Stimulated activated CD4-positive, alpha-beta T cell treated with anti-CD3 and anti-CD28 coated beads, Interleukin-15, amount 100 ng/mL, for 24 hours (primary cell): Measurements from ENCODE around the gene GALNT2.
A peak's percentile ranks its signal among the peaks of the same experiment; 100 is the strongest.

ENCODE experiments used
- DNase-seq: peaks from one replicate; pipeline ENCODE4 v3.0.0-alpha.2; 2020

The GALNT2 gene

DNA sequence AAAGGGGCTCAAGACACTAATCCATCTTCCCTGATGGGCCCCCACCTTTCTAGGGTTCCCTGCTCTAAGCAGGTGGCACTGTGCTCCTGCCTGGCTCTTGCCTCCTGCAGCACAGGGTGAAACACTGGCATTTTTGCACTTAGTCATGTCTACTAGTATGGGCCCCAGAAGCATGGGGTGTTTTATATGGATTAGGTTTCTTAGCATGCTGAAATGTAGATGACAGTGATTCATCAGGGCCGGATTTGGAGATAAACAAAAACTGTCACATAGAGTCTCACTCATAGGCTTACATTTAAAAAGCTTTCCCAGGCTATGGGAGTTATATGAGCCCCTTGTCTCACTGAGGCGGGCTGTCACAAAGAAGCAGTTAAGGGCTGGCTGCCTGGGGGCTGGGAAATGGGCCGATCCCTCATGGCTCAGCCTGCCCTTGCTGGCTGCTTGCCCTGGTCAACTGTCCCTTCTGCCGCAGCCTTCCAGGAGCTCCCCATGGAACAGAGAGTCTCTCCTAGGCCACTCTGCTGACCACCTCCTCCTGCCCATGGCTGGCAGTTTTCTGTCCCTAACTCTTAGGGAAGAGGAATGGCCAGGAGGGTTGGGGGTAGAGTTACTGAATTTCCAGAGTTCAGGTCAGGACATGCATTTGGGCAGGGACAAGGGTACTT is 6.5 kb downstream of the GALNT2 start:
- no peak for DNase-seq

DNA sequence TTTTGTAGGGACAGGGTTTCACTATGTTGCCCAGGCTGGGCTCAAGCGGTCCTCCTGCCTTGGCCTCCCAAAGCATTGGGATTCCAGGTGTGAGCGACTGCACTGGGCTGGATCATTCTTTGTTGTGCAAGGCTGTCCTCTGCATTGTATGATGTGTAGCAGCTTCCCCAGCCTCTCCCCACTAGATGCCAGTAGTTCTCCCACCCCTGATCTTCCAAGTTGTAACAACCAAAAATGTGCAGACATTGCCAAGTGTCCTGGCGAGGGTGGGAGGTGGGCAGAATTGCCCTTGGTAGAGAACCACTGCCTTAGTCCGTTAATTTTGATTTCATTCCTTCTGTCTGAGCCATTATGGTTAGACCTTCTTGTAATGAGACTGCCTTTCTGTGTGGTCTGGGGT is 7.2 kb downstream of the GALNT2 start:
- DNase-seq = no peak

DNA sequence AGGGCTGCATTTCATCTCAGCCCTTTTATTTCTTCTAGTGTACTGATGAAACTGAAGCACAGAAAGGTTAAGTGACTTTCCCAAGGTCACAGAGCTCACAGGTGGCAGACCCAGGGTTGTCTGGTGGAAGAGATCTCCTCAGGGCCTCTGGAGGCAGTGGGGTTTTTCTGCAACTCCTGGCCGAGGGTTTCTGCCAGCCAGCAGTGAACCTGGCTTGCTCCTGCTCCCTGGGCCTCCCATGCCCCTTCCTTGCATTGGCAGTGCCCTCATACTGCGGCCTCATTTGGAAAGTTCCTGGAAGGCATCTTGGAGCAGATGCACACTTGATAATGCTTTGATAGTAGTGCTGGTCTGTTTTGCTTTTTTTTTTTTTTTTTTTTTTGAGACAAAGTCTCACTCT is 7.7 kb downstream of the GALNT2 start:
- DNase-seq = no peak

DNA sequence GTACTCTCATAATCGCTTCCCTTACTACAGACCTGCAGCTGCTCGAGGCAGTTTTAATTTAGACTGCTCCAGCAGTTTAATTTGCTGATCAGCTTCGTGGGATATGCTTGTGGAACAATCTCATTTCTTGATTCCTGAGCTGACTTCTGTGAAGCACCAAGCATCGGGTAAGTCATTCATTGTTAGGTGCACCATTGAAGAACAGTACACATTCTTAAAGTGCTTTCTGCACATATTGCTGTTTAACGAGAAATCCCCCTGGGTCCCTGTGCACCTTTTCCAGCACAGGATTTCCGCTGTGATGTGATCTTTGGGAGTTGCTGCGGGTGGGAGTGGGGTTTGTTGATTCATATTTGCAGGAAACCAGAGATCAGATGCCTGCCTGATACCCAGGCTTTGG is 9.1 kb downstream of the GALNT2 start:
- no peak for DNase-seq

DNA sequence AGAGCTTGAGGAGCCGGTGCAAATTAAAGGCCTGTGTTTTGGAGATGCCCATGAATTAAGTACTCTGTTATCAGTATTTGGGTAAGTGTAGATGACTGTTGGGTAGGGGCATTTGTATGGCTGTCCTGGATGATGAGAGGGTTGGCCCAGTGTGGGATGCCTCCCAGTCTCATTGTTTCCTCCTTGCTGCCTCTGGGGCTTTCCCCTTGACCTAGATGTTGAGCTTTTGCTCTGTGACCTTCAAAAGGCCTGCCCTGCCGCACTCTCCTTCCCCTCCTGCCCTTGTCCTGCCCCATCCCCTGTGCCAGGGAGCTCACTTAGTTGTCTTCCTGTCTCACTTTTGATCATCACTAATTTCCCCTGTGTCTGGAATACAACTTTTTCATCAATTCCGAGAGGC is 10.0 kb downstream of the GALNT2 start:
- peak; percentile 48 for DNase-seq

DNA sequence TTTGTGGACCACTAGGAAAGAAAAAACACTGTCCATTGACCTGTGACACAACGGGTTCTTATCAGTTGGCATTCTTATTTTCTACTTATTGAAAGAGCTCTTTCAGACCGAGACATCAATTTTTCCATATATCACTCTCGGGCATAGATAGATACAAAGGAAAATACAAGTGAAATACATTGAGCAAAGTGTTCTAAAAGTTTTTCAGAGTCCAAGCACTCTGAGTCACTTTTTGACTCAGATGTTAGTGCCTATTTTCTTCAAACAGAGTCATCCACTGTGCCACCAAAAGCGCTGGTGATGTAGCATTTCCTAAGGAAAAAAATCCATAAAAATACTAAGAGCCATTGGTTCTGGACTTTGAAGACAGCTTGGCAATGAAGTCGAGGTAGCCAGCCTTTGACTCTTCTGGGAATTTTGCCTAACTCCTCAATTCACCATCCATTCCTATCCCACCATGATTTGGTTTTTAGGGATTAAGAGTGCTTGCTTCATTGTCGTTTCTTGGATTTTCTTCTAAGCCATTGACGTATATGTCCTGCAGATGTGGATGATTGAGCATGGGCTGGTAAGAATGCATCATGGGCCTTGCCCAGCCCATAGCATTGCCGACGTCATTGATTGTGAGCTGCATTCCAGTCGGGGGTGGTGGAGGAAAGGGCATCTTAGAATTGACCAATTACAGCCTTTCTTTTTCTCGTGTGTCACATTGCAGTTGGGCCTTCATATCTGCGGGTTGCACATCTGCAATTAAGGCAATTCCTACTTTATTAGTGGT is 10.6 kb downstream of the GALNT2 start:
- DNase-seq = no peak

DNA sequence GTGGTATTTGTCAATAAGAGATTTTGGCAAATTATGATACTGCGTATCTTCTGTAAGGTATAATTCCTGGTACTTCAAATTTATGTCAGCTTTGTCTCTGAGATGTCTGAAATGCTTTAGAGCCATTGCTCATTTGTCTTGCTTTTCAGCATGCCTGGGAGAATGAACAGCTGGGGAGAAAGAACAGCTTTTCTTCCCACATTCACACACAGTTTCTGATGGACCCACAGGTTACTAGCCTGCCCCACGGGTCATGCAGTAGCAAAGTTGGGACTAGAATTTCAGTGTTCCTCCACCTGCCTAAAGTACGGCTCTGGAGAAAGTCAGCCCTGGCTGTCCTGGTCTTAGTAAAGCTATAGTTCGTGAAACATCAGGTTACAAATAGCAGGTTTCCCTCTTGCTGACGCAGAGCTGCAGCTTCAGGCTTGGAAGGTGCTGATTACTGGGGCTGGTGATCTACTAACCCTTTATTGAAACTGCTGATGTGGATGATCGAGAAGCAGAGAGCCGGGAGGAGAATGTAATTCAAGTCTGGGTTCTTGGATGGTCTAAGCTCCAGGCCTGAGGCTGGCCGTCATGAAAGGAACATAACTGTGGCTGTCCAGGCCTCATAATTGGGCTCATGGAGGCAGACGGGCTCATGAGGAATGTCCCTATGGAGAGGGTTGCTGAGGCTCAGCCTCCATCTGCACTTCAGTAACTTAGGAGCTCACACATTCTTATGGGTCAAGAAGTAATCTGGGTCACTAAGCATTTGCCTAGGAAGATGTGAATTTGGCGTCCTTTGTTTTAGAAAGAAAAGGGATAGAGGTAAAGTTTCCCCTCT is 12.4 kb downstream of the GALNT2 start:
- no peak for DNase-seq

DNA sequence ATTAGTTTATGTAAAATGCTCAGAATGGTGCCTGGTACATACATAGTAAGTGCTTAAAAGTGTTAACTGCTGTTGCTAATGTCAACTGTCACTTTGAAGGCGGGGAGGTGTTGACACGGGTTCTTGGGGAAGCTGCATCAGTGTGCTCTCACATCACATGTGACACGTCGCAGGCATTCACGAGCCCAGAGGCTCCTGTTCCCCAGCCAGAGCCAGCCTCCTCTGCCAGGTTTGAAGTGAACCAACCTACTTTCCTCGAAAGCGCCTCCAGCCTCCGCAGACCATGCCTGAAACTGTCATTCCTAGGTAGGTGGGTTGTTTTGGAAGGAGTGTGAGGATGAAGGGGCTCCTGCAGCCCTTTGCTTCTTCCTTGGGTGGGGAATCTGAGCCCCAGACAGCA is 13.8 kb downstream of the GALNT2 start:
- no peak for DNase-seq

DNA sequence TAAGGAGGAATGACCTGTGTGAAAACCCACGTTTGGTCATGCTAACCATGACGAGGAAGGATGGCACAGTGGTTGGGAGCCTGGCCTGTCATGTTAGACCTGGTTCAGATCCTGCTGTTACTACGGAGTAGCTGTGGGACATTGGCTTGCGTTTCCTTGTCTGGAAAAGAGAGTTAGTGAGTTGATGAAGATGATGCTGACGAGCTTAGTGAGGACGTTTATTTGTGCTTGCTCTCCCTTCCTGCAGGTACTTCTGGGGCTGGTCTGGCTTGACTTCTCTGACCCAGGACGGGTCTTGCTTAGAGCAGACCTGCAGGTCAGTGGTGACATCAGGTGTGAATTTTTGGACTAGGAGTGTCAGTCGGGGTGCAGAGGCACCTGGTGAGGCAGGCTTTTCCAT is 14.7 kb downstream of the GALNT2 start:
- no peak for DNase-seq

DNA sequence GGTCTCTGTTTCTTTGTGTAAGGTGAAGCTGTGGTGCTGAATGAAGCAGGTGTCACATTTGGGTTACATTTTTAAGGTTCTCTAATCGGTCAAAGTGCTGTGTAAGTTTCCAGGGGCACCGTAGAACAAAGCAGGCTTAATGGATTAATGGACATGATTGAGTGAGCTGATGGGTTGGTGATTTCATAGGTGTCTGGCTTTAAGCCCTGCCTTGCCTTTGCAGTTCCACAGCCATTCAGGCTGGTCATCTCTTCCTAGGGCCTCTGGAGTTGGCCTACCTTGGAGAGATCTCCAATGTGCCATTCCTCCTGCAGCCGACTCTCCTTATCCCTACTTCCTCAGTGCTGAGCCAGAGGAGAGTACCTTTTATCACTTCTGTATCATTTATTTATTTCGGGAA is 15.2 kb downstream of the GALNT2 start:
- DNase-seq = no peak

DNA sequence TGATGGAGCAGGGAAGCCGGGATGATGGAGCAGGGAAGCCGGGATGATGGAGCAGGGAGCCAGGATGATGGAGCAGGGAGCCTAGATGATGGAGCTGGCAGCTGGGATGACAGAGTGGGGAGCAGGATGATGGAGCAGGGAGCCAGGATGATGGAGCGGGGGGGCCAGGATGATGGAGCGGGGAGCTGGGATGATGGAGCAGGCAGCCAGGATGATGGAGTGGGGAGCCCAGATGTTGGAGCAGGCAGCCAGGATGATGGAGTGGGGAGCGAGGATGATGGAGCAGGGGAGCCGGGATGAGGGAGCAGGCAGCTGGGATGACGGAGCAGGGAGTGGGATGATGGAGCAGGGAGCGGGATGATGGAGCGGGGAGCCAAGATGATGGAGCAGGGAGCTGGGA is 16.0 kb downstream of the GALNT2 start:
- no peak for DNase-seq

DNA sequence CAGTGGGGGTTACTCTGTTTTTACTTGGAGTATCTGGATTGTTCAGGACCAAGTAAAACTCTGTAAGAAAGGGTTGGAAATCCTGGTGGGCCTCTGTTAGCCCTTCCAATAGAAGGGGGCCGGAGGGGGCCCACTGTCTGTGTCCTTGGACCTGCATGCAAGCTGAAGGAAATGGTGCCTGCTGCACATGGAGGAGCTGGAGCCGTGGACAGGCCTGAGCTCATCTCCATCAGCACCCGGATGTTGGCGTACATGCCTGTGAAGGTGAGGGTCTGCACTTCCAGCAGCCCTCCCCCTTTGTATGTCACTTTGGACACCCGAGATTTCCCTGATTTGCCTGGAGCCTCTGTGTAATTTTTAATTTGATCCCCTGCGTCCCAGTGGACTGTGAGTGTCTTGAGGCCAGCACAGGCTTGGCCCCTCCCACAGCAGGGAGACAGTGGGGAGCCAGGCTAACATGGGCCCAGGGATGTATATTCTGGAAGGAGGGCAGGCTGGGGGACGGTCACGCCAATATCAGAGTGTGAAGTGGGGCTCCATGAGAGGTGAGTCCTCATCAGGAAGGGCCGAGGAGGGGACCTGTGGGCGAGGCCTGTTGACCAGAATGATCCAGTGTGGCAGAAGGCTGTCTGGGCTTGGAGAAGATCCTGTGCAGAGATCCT is 16.8 kb downstream of the GALNT2 start:
- no peak for DNase-seq

DNA sequence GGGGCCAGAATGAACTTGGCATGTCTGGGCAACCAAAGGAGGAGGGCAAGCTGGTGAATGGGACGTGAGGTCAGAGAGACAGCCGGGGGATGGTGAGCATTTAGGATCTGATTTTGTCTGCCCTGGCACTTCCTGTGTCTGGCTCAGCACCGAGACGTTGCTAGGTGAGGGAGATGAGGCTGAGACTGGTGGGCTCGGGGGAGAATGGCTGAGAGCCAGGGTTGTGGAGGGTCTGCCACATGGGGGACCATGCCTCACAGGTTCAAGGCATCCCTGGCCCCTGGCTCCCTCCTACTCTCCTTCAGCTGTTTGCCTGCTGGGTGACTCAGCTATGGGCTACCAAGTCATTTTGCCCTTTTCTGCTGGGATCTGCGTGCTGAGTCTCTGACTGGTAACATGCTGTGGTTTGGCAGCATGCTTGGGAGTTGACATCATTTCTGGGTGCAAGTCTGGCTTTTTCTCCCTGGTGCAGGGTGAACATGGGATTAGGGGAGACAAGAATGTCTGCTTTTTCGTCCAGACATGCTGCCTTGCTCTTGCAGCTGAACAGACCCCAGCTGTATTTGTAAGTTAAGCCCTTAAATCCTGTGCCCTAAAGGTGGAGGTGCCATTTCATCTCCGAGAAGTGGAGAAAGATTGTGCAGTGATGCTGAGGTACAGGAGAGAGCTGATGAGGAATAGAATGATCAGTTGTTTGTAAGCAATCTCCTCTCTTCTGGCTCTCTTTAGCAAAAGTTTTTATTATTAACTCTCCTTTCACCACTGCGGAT is 17.6 kb downstream of the GALNT2 start:
- peak; percentile 85 for DNase-seq

DNA sequence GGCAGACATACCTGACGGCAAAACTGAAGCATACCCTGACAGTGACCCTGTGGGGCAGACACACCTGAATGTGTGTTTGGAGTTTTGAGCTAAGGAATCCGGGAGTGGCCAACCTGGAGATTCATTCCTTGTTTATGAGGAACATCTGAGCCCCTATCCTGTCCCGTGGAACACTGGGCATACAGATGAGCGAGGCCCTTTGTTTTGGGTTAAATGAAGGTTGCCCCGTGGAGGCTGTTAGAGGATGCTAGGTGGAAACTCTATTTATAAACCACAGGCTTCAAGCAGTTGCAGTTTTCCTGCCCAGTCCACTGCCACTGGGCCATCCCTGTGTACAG is 18.1 kb downstream of the GALNT2 start:
- DNase-seq = no peak

DNA sequence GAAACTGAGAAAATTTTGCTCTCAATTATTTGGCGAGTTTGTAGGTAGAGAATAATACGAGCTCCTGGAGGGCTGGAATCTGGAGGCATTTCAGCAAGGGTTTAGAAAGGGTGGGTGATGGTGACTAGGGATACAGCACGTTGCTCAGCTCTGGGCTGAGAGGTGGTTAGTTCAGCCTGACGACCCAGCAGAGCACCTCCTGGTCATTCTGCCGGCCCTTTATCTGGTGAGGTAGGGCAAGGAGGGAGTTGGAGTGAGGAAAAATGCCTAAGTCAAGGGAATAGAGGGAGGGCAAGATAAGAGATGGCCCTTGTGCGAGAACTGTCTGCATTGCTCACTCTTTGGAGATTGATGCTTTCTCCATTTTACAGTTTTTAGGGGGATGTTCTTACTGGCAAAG is 19.1 kb downstream of the GALNT2 start:
- DNase-seq = no peak

DNA sequence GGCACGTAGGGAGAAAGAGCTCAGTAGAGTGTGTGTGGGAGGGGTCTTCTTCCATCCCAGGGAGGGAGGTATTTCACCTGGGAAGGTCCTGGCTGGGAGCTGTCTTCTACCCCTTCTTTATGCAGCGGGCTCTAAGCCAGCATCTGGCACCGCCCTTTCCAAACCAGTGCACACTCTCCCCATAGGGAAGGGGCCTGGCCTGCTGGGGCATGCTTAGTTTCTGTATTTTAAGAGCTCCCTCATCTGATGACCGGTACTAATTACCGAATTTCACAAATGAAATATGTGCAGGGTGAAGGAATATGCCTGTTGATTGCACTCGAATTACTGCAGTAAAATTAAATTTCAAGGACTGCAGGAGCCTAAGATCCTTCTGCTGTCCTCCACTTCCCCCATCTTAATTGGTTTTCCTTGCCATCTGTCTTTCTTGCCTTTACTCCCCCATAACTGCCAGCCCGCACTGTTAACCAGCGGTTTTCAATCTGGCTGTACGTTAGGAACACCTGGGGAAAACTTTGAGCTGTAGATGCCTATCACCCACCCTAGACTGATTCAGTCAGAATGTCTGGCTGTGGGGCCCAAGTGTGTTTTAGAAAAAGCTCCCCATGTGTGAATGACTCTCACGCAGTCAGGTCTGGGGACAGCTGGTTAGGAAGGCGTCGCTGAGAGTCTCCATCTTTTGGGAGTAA is 20.1 kb downstream of the GALNT2 start:
- no peak for DNase-seq

DNA sequence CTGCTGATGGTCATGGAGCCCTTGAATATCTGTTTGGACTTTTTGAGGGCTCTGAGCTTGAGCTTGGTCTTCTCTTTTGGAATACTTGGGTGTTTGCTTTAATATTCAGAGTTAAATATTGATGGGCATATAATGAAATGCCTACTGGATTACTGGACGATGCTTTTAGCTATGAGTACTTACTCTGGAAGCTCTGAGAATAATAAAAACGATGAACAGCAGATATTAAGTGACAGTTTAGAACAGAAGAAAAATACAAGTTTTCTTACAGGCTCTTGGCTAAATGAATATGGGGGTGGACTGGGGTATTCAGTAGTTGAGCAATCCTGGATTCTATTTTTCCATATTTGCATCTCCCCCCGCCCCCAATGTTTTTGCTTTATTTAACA is 20.7 kb downstream of the GALNT2 start:
- DNase-seq = no peak

DNA sequence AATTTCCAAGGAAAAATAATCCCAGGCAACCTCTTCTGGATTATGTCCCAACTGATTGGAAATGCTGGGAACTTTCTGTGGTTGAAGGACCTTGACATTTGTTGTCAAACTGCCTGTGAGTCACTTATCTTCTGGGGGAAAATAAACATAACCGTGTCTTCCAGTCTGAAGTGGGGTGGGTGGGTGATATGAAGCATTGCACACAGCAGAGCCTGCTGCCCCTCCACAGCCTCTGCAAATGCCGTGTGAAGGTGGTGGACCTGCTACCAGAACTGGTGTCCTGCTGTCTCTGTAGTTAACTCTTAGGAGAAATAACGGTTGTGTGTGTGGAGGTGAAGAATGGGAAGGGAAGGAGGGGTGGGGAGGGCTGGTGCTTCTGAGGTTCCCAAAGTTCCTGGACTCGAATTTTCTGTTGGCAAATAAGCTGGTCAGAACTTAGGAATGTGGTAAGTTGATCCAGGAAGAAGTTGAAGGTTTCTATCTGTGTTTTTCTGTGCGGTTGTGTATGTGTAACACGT is 23.2 kb downstream of the GALNT2 start:
- DNase-seq = no peak

DNA sequence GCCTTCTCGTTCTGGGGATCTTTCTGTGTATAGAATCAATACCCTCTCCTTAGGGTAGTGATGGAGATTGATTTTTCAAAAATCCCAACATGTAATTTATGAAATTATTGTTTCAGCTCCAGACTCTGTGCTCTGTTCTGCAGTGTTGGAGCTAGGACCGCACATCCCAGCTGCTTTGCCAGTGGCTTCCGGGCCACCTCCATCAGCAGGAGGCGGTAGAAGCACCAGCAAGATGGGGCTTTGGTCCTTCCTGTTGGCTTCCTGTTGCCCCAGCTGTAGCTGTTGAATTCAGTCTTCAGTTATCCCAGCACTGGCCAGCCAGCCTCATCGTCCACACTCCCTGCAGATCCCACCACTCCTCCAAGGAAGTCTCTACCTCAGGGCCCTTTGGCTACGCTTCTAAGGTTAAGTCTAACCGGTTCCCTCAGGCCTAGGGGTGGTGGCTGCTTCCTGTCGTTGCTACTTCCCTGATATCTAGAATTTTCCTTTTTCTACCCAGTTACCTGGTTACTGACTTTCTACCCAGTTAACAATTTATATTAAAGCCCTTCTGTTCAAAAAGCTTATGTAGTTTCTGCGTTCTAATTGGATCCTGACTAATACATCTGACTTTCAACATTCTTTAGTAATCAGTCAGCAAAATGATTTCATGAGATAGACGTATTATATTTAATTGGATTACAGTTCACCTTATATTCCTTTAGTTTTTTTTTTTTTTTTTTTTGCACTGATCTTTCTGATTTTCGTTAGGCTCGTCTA is 24.6 kb downstream of the GALNT2 start:
- DNase-seq = no peak

DNA sequence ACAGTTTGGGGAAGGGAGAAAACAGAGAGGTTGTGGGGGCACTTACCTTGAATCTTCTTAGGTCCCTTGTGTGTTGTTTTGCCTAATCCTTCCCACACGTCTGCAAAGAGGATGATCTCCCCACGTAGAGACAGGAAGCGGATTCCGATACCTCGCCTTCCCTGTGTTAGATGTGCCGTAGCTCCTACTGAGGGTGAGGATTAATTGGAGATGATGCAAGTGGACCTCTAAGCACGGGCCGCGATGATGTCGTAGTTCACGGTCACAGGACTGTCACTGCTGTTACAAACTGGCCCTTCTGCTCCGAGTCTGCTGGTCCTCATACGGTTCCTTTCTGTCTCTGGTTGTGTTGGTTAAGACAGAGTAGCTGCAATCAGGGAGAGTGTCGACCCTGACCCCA is 27.7 kb downstream of the GALNT2 start:
- DNase-seq = no peak

DNA sequence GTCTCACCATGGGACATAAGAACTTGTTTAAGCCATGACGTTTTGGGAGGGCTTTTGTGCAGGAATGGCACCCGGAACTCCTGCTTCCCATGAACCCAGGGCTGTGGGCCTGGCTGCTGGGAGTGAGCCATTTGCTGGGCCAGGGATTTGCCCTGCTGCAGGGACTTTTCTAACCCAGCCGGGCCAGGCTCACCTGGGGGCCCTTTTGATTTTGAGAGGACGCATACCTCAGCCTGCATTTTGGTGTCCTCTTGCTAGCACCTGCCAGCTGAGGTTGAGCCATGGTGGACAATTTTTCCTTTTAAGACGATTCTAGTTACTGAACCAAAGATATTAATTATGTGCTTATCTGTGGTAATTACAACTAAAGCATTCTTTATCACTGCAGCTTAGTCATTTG is 28.9 kb downstream of the GALNT2 start:
- no peak for DNase-seq
